GM12878 (cell line): ENCODE measurements around the gene RAB36. TPM values are rescaled to one million over a fixed set of nuclear protein-coding genes. Genes with fewer than 3 reads are reported as not detected.
A peak's percentile ranks its signal among the peaks of the same experiment; 100 is the strongest.

Experiments used
- ATAC-seq: fragments of 200-7000 bp; cut with Tn5 transposase; 3 replicates; pipeline ENCODE4 v1.9.1; 2020; ENCODE audit warnings: mild to moderate bottlenecking, moderate library complexity
- BruUV-seq: library from RNA; stranded (reverse); fragments of 400-500 nt; replicated peaks from 2 replicates; lab custom pipeline; 2021; lab: Mats Ljungman, UMichigan
- CTCF ChIA-PET: fragments of 300-600 bp; sonication (Branson Sonifier 250); formaldehyde crosslinking; extraction: SDS; loops from one replicate; lab custom pipeline; 2021; ENCODE audit warnings: inconsistent platforms; lab: Yijun Ruan, JAX
- POLR2A ChIA-PET: fragments of 350-600 bp; formaldehyde crosslinking; extraction: SDS; loops from one replicate; lab custom pipeline; 2021; ENCODE audit warnings: inconsistent platforms; lab: Charles Lee
- RAD21 ChIA-PET: fragments of 300-600 bp; sonication (Branson Sonifier 250); formaldehyde crosslinking; loops from one replicate; lab custom pipeline; 2023; ENCODE audit warnings: antibody characterized with exemption; ENCODE audit not compliant: unreplicated experiment; lab: Charles Lee
- SMC1A ChIA-PET: fragments of 300-600 bp; sonication (Branson Sonifier 250); formaldehyde crosslinking; loops from one replicate; lab custom pipeline; 2023; ENCODE audit not compliant: unreplicated experiment, uncharacterized antibody; lab: Charles Lee
- DNase-seq: peaks from one replicate; pipeline ENCODE4 v3.0.0-alpha.2; 2011; ENCODE audit warnings: low read depth, low spot score
- FAIRE-seq: peaks from 3 replicates; lab custom pipeline; 2011; peaks lifted over from hg19 to GRCh38; lab: Jason Lieb, UNC
- H2AFZ ChIP-seq: 2 replicates; pipeline ENCODE4 v1.6.0; 2011; ENCODE audit warnings: low read depth, low read length, control low read depth; ENCODE audit not compliant: control insufficient read depth
- H3K27ac ChIP-seq: 2 replicates; pipeline ENCODE4 v1.5.1; 2011; ENCODE audit warnings: control low read depth; ENCODE audit not compliant: control insufficient read depth, insufficient read depth
- H3K27me3 ChIP-seq, 2 experiments: replicated peaks in 1 of 2; 2 replicates each; pipeline versions ENCODE4 v1.6.0 to v1.6.1; 2011; ENCODE audit warnings: low read length in 1 of 2; ENCODE audit not compliant: control insufficient read depth in 2 of 2, insufficient read depth in 2 of 2
- H3K36me3 ChIP-seq, 2 experiments: 2 replicates each; pipeline ENCODE4 v1.5.1; 2011; ENCODE audit warnings: low read length in 1 of 2; ENCODE audit not compliant: control insufficient read depth in 2 of 2, insufficient read depth in 2 of 2
- H3K4me1 ChIP-seq: 2 replicates; pipeline ENCODE4 v1.6.1; 2011; ENCODE audit warnings: mild to moderate bottlenecking, low read length, moderate library complexity, mixed read lengths; ENCODE audit not compliant: control insufficient read depth, insufficient read depth
- H3K4me2 ChIP-seq: 2 replicates; pipeline ENCODE4 v1.6.0; 2011; ENCODE audit warnings: control low read depth; ENCODE audit not compliant: control insufficient read depth, insufficient read depth
- H3K4me3 ChIP-seq: fragments of 200-600 bp; sonication (generic); 2 replicates; pipeline ENCODE4 v1.5.1; 2016
- H3K79me2 ChIP-seq: 2 replicates; pipeline ENCODE4 v1.6.0; 2011; ENCODE audit warnings: low read length; ENCODE audit not compliant: control insufficient read depth, insufficient read depth
- H3K9ac ChIP-seq: 2 replicates; pipeline ENCODE4 v1.8.0; 2011; ENCODE audit warnings: low read length, control low read depth, mixed read lengths; ENCODE audit not compliant: control insufficient read depth, insufficient read depth
- H3K9me3 ChIP-seq: replicated peaks from 3 replicates; pipeline ENCODE4 v1.5.1; 2011; ENCODE audit warnings: mild to moderate bottlenecking, low read length; ENCODE audit not compliant: control insufficient read depth, insufficient read depth
- H4K20me1 ChIP-seq: 2 replicates; pipeline ENCODE4 v1.6.0; 2011; ENCODE audit not compliant: control insufficient read depth, insufficient read depth
- BCL11A ChIP-seq: IDR thresholded peaks from 2 replicates; pipeline ENCODE4 v1.6.1; 2011; ENCODE audit warnings: low read depth, low read length
- CREM ChIP-seq: IDR thresholded peaks from 2 replicates; pipeline ENCODE4 v1.6.1; 2014; ENCODE audit warnings: antibody characterized with exemption, low read depth
- EGR1 ChIP-seq, 2 experiments: IDR thresholded peaks; 1 replicate in 1 of 2; 2 replicates in 1 of 2; pipeline ENCODE4 v1.6.1; 2011 to 2012; ENCODE audit warnings: low read depth in 2 of 2, low read length in 2 of 2, borderline replicate concordance in 1 of 2, mild to moderate bottlenecking in 1 of 2, moderate library complexity in 1 of 2
- KLF5 ChIP-seq: fragments of 450-650 bp; IDR thresholded peaks from 2 replicates; pipeline ENCODE4 v1.6.1; 2014; ENCODE audit warnings: mild to moderate bottlenecking; ENCODE audit not compliant: partially characterized antibody
- MAX ChIP-seq: IDR thresholded peaks from 2 replicates; pipeline ENCODE4 v1.6.1; 2012; ENCODE audit warnings: low read depth, low read length, improper control_type of control experiment
- MYB ChIP-seq: fragments of 150-350 bp; IDR thresholded peaks from 2 replicates; pipeline ENCODE4 v1.6.1; 2014; ENCODE audit warnings: mild to moderate bottlenecking, low read depth, low read length, borderline replicate concordance
- PML ChIP-seq: IDR thresholded peaks from 2 replicates; pipeline ENCODE4 v1.6.1; 2012; ENCODE audit warnings: low read length, inconsistent platforms
- RAD51 ChIP-seq: fragments of 450-650 bp; IDR thresholded peaks from 2 replicates; pipeline ENCODE4 v1.6.1; 2016; ENCODE audit warnings: moderate library complexity, mild to moderate bottlenecking, inconsistent platforms
- SMC3 ChIP-seq: IDR thresholded peaks from 2 replicates; pipeline ENCODE4 v1.6.1; 2011; ENCODE audit warnings: low read length, improper control_type of control experiment, borderline replicate concordance
- SPI1 ChIP-seq: IDR thresholded peaks from 2 replicates; pipeline ENCODE4 v1.6.1; 2011; ENCODE audit warnings: low read depth, mild to moderate bottlenecking, low read length, moderate library complexity, borderline replicate concordance; ENCODE audit not compliant: insufficient read depth
- YBX1 ChIP-seq: fragments of 450-650 bp; IDR thresholded peaks from 2 replicates; pipeline ENCODE4 v1.6.1; 2016; ENCODE audit warnings: antibody characterized with exemption
- ZBTB33 ChIP-seq: fragments of 450-650 bp; IDR thresholded peaks from 2 replicates; pipeline ENCODE4 v1.6.1; 2017; ENCODE audit warnings: mild to moderate bottlenecking
- ZNF622 ChIP-seq: fragments of 450-650 bp; IDR thresholded peaks from 2 replicates; pipeline ENCODE4 v1.6.1; 2017; ENCODE audit warnings: mild to moderate bottlenecking, inconsistent platforms
- ZSCAN29 ChIP-seq: fragments of 450-650 bp; IDR thresholded peaks from 2 replicates; pipeline ENCODE4 v1.6.1; 2017; ENCODE audit warnings: mild to moderate bottlenecking, moderate library complexity
- WGBS: methylation state at CpG from one replicate; pipeline ENCODE4 v1.1.6; 2016; ENCODE audit warnings: low lambda C conversion rate; ENCODE audit not compliant: insufficient replicate concordance, insufficient coverage; ENCODE audit errors: missing lambda C conversion rate; 5-methylcytosine and 5-hydroxymethylcytosine counted together
- in situ Hi-C: fragments of 300-500 bp; cut with MboI; formaldehyde crosslinking; loops from 9 replicates; pipeline ENCODE4 v1.14.3; 2018; ENCODE audit warnings: mixed read lengths
- intact Hi-C: fragments of 100-400 bp; cut with micrococcal nuclease; formaldehyde crosslinking; loops from one replicate; pipeline ENCODE4 v1.14.2; 2022; ENCODE audit not compliant: unreplicated experiment
- polyA plus RNA-seq, 11 experiments: library from polyadenylated mRNA; depleted of rRNA in 4 of 11; unstranded in 6 of 11; stranded (reverse) in 5 of 11; fragments of >200 nt; fragmentation: Nextera tagmentation in 4 of 11; fragmentation: Illumina TruSeq in 1 of 11; extraction: Ambion mirVana in 4 of 11; extraction: Trizol in 1 of 11; gene quantifications; 1 replicate in 1 of 11; 2 replicates in 10 of 11; pipeline versions ENCODE4 v1.2.1 to v1.2.3, GENCODE V29; 2011 to 2016; ENCODE audit warnings: inconsistent platforms in 2 of 11, missing spikeins in 2 of 11, low read depth in 1 of 11
- total RNA-seq, 4 experiments: library from RNA; depleted of rRNA in 3 of 4; stranded (reverse); fragments of >200 nt in 3 of 4; fragmentation: Illumina TruSeq in 1 of 4; extraction: Trizol in 1 of 4; gene quantifications; 2 replicates each; pipeline versions ENCODE4 v1.2.1 to v1.2.3, GENCODE V29; 2013 to 2021
- TF ChIP-seq, protein P1 (sequence below): fragments of 450-650 bp; IDR thresholded peaks from 2 replicates; pipeline ENCODE4 v1.6.1; 2016; ENCODE audit warnings: mild to moderate bottlenecking
- TF ChIP-seq, protein P2 (sequence below): IDR thresholded peaks from 2 replicates; pipeline ENCODE4 v1.6.1; 2011; ENCODE audit warnings: mild to moderate bottlenecking, low read depth, low read length, moderate library complexity; ENCODE audit not compliant: insufficient replicate concordance
- TF ChIP-seq, protein P3 (sequence below): IDR thresholded peaks from 2 replicates; pipeline ENCODE4 v1.6.1; 2011; ENCODE audit warnings: low read depth, mild to moderate bottlenecking, low read length, moderate library complexity, borderline replicate concordance; ENCODE audit errors: extremely low read depth

Gene RAB36
- total and polyA plus RNA-seq, 10 of the 15 experiments (the other 5 are each of a cell fraction or from before 2014, with no cell fraction given), result 0.31 to 2.7 (median 1.1) TPM

GRCh38 chr22:23179381-23180299 is 34.4 kb downstream of the RAB36 start:
- ChIA-PET CTCF (interaction anchor here (0.9 to 13.6 kb wide), 13 partner anchors 8 to 219 kb away, joined by 3 to 209 read pairs (median 6); no protein-coding TSS in a partner anchor), POLR2A (interaction anchor here (0.9 to 1.5 kb wide), 2 partner anchors 35 to 103 kb away, joined by 3 read pairs; no protein-coding TSS in a partner anchor), RAD21 (interaction anchor here (0.9 to 13.6 kb wide), 8 partner anchors 34 to 220 kb away, joined by 3 to 167 read pairs (median 6); partner anchors contain the start of genes RAB36 and RSPH14), SMC1A (interaction anchor here (0.7 to 4.9 kb wide), 4 partner anchors 42 to 219 kb away, joined by 4 to 57 read pairs (median 6); no protein-coding TSS in a partner anchor)
- in situ Hi-C loops (loop anchor here (5.0 kb wide), 2 partner anchors 98 to 208 kb away; no protein-coding TSS in a partner anchor), intact Hi-C loops (loop anchor here (5.0 kb wide), 2 partner anchors 38 to 42 kb away; no protein-coding TSS in a partner anchor)
- 67% methylated on average over 25 of the region's 25 CpGs for WGBS
- Histone ChIP-seq H2AFZ (peak overlapping the region; percentile 37), H3K4me1 (peaks cover 62% of the 10 kb centered on the region), H3K79me2 (peaks cover 38% of the 10 kb centered on the region), H3K9me3 (peaks cover 1% of the 10 kb centered on the region; the same call in 1 of the 3 replicates), H3K27ac (no peak overlapping the region), H3K9ac (peak overlapping the region; percentile 29; the same call in 1 of the 2 replicates), H4K20me1 (0 out of 2 replicates have a peak, but pooled peaks cover 5% of the 10 kb centered on the region), H3K27me3 (no peaks in the 10 kb centered on the region), H3K4me3 (peak overlapping the region; percentile 44; the same call in 1 of the 2 replicates), H3K36me3 (no peaks in the 10 kb centered on the region; a peak in 1 of 4 replicates), H3K4me2 (peak overlapping the region; percentile 72)
- no TSS peak for BruUV-seq
- ATAC-seq (peak; percentile 36), DNase-seq (no peak), FAIRE-seq (no peak)
- TF ChIP-seq YBX1 (no peak), BCL11A (no peak), ZBTB33 (no peak), MAX (no peak), RAD51 (peak; percentile 46; the same call in 1 of the 2 replicates), KLF5 (no peak), EGR1 (IDR thresholded peaks at IDR 0.05; ENCODE audit: borderline replicate concordance in 1 of 2, low read depth in 2 of 2, low read length in 2 of 2) (no peak), MYB (no peak), ZSCAN29 (no peak), PML (no peak), SPI1 (no peak), CREM (no peak), SMC3 (no peak), ZNF622 (no peak)
- TF ChIP-seq, protein P1, sequence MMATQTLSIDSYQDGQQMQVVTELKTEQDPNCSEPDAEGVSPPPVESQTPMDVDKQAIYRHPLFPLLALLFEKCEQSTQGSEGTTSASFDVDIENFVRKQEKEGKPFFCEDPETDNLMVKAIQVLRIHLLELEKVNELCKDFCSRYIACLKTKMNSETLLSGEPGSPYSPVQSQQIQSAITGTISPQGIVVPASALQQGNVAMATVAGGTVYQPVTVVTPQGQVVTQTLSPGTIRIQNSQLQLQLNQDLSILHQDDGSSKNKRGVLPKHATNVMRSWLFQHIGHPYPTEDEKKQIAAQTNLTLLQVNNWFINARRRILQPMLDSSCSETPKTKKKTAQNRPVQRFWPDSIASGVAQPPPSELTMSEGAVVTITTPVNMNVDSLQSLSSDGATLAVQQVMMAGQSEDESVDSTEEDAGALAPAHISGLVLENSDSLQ, result peak; percentile 24; the same call in 1 of the 2 replicates
- TF ChIP-seq, protein P2, sequence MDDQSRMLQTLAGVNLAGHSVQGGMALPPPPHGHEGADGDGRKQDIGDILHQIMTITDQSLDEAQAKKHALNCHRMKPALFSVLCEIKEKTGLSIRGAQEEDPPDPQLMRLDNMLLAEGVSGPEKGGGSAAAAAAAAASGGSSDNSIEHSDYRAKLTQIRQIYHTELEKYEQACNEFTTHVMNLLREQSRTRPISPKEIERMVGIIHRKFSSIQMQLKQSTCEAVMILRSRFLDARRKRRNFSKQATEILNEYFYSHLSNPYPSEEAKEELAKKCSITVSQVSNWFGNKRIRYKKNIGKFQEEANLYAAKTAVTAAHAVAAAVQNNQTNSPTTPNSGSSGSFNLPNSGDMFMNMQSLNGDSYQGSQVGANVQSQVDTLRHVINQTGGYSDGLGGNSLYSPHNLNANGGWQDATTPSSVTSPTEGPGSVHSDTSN, result peak; percentile 48
- TF ChIP-seq, protein P3, sequence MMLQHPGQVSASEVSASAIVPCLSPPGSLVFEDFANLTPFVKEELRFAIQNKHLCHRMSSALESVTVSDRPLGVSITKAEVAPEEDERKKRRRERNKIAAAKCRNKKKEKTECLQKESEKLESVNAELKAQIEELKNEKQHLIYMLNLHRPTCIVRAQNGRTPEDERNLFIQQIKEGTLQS, result no peak
